Ishikawa (cell line): ENCODE data around the gene RPL36.

ENCODE experiments used
- CEBPB ChIP-seq: IDR thresholded peaks from 2 replicates; pipeline ENCODE4 v1.6.1; 2012
- EP300 ChIP-seq: IDR thresholded peaks from 2 replicates; pipeline ENCODE4 v1.6.1; 2012; ENCODE audit warnings: borderline replicate concordance
- MAX ChIP-seq: IDR thresholded peaks from 2 replicates; pipeline ENCODE4 v1.6.1; 2012
- RAD21 ChIP-seq: IDR thresholded peaks from 2 replicates; pipeline ENCODE4 v1.6.1; 2012; ENCODE audit warnings: low read depth
- REST ChIP-seq: IDR thresholded peaks from 2 replicates; pipeline ENCODE4 v1.6.1; 2012; ENCODE audit warnings: low read depth, mild to moderate bottlenecking
- TEAD4 ChIP-seq: IDR thresholded peaks from 2 replicates; pipeline ENCODE4 v1.6.1; 2012
- USF1 ChIP-seq: IDR thresholded peaks from 2 replicates; pipeline ENCODE4 v1.6.1; 2012
- YY1 ChIP-seq: IDR thresholded peaks from 2 replicates; pipeline ENCODE4 v1.6.1; 2012; ENCODE audit warnings: low read depth
- ZBTB7A ChIP-seq: IDR thresholded peaks from 2 replicates; pipeline ENCODE4 v1.6.1; 2012; ENCODE audit warnings: low read depth

- TF ChIP-seq RAD21 = no peak
- TF ChIP-seq CEBPB = no peak
- TF ChIP-seq YY1 = no peak
- TF ChIP-seq EP300 = no peak
- TF ChIP-seq REST = no peak
- no peak for TF ChIP-seq MAX
- no peak for TF ChIP-seq ZBTB7A
- TF ChIP-seq USF1 = no peak
- TF ChIP-seq TEAD4 = no peak
These were observed 8.0 kb downstream of the RPL36 start for GRCh38 chr19:5697890-5698634.
